ENCODE data around the gene CCDC110. TPM values are rescaled to one million over a fixed set of nuclear protein-coding genes. Genes with fewer than 3 reads are reported as not detected.

Gene CCDC110
- total and polyA plus RNA-seq, 9 of the 15 experiments (the other 6 are each of a cell fraction or from before 2014, with no cell fraction given) = 0.04 to 0.35 (median 0.07) TPM; not detected in 4

- TF ChIP-seq ZBTB40 (IDR thresholded peaks at IDR 0.05) (peak; percentile 60), ZBTB40 (CRISPR knock-in tag; IDR thresholded peaks at IDR 0.05) (no peak), MAFG (tag; conservative IDR thresholded peaks at IDR 0.05) (no peak), U2AF1 (optimal IDR thresholded peaks at IDR 0.05; ENCODE audit: low read depth, low read length) (no peak), ETV1 (tag; conservative IDR thresholded peaks at IDR 0.05; ENCODE audit: low read depth) (no peak), ZNF668 (CRISPR knock-in tag; IDR thresholded peaks at IDR 0.05) (no peak), BRF2 (IDR thresholded peaks at IDR 0.05; ENCODE audit: borderline replicate concordance, insufficient read depth, insufficient read length) (no peak), NCOA2 (IDR thresholded peaks at IDR 0.05; ENCODE audit: partially characterized antibody in 2 of 2) (no peak), TAF9B (IDR thresholded peaks at IDR 0.05; ENCODE audit: partially characterized antibody) (peak; percentile 76), ZNF740 (CRISPR knock-in tag; IDR thresholded peaks at IDR 0.05) (no peak), ZNF740 (tag; IDR thresholded peaks at IDR 0.05) (no peak), PML (IDR thresholded peaks at IDR 0.05; ENCODE audit: low read length) (0 out of 2 replicates have a peak, but pooled peaks have one; percentile 38), BRD4 (IDR thresholded peaks at IDR 0.05) (no peak), ZNF79 (CRISPR knock-in tag; IDR thresholded peaks at IDR 0.05; ENCODE audit: low read depth) (no peak), RFX7 (CRISPR knock-in tag; IDR thresholded peaks at IDR 0.05) (no peak), ZNF197 (CRISPR knock-in tag; IDR thresholded peaks at IDR 0.05; ENCODE audit: low read depth) (no peak), ZBTB8A (IDR thresholded peaks at IDR 0.05; ENCODE audit: partially characterized antibody) (no peak), DMBX1 (CRISPR knock-in tag; IDR thresholded peaks at IDR 0.05; ENCODE audit: borderline replicate concordance) (no peak)
Measured at GRCh38 chr4:185425647-185426352, 45.7 kb downstream of the CCDC110 start, which contains the start of gene UFSP2 (continued).

All from K562 (cell line).